Fibroblast of skin of scalp (primary cell): Measurements from ENCODE around the gene CD300LG.
"Not testable (repeated sequence)": the region's sequence is repeated elsewhere in the genome, so short reads cannot be mapped to it uniquely, and the experiment has no call there.

Experiments used
- DNase-seq: peaks from one replicate; pipeline ENCODE4 v3.0.0-alpha.2; 2013

Gene CD300LG

GRCh38 chr17:43825567-43825966 is 21.4 kb upstream of the CD300LG start:
- no peak for DNase-seq

- no peak for DNase-seq
Measured at GRCh38 chr17:43826206-43826605, 20.8 kb upstream of the CD300LG start.

- DNase-seq = no peak
Measured at GRCh38 chr17:43827596-43827995, 19.4 kb upstream of the CD300LG start.

GRCh38 chr17:43829738-43830137 is 17.2 kb upstream of the CD300LG start:
- DNase-seq = no peak

GRCh38 chr17:43830510-43831140 is 16.4 kb upstream of the CD300LG start:
- DNase-seq = no peak

GRCh38 chr17:43831633-43832032 is 15.3 kb upstream of the CD300LG start:
- no peak for DNase-seq

GRCh38 chr17:43832168-43832975 is 14.6 kb upstream of the CD300LG start:
- peak; percentile 70 for DNase-seq

GRCh38 chr17:43832976-43833829 is 13.8 kb upstream of the CD300LG start, which contains the start of gene MPP3:
Gene MPP3, minus strand, starts transcription at chr17:43833146. Its CDS starts 1,240 bp downstream, at chr17:43831906.
- DNase-seq = peak; percentile 78

- peak; percentile 74 for DNase-seq
Measured at GRCh38 chr17:43834106-43834505, 12.9 kb upstream of the CD300LG start.

GRCh38 chr17:43839670-43840108 is 7.3 kb upstream of the CD300LG start:
- DNase-seq = no peak

- peak; percentile 25 for DNase-seq
Measured at GRCh38 chr17:43840814-43841213, 6.2 kb upstream of the CD300LG start.

GRCh38 chr17:43841282-43841681 is 5.7 kb upstream of the CD300LG start:
- no peak for DNase-seq

- not testable (repeated sequence) for DNase-seq
Measured at GRCh38 chr17:43842091-43842974, 4.6 kb upstream of the CD300LG start.

- DNase-seq = no peak
Measured at GRCh38 chr17:43842975-43843325, 4.0 kb upstream of the CD300LG start.

- no peak for DNase-seq
Measured at GRCh38 chr17:43844241-43844640, 2.7 kb upstream of the CD300LG start.

- DNase-seq = no peak
Measured at GRCh38 chr17:43845766-43846165, 1.2 kb upstream of the CD300LG start.

- peak; percentile 63 for DNase-seq
Measured at GRCh38 chr17:43846221-43846712, 709 bp upstream of the CD300LG start.

GRCh38 chr17:43848601-43849000 is 1.6 kb downstream of the CD300LG start:
- no peak for DNase-seq

- DNase-seq = no peak
Measured at GRCh38 chr17:43849116-43849515, 2.1 kb downstream of the CD300LG start.

- DNase-seq = no peak
Measured at GRCh38 chr17:43852571-43852970, 5.6 kb downstream of the CD300LG start.

- no peak for DNase-seq
Measured at GRCh38 chr17:43853546-43853945, 6.6 kb downstream of the CD300LG start.

GRCh38 chr17:43854498-43854897 is 7.5 kb downstream of the CD300LG start:
- DNase-seq = no peak
